PFSK-1 (cell line): Measurements from ENCODE around the gene SLC39A3.

Source experiments
- POLR2AphosphoS5 ChIP-seq: IDR thresholded peaks from 2 replicates; pipeline ENCODE4 v1.6.1; 2012; ENCODE audit warnings: low read depth, mild to moderate bottlenecking, control low read depth, low read length, moderate library complexity
- SIN3A ChIP-seq: IDR thresholded peaks from 2 replicates; pipeline ENCODE4 v1.6.1; 2012; ENCODE audit warnings: mild to moderate bottlenecking, low read length, moderate library complexity, borderline replicate concordance; ENCODE audit not compliant: insufficient read depth

DNA sequence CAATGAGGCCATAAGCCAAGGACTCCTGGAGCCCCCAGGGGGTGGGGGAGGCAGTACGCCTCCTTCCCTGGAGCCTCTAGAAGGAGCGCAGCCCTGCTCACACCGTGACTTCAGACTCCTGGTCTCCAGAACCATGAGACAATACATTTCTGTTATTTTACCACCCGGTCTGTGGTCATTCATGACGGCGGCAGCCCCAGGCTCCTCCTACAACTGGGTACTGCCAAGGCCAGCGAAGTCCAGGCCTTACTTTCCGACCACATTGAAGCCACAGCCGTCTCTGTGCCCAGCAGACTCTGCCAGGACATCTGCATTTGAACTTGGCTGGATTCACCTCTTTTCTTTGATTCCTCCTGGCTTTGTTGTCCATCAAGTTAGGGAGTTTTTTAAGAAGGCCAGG is 47.9 kb downstream of the SLC39A3 start:
- no peak for TF ChIP-seq SIN3A
- TF ChIP-seq POLR2AphosphoS5 = no peak
